HEK293 (cell line): Measurements from ENCODE around the gene NUP153.

Experiments
- PRDM1 ChIP-seq: fragments of 450-650 bp; formaldehyde crosslinking; IDR thresholded peaks from 2 replicates; pipeline ENCODE4; 2016; ENCODE audit warnings: missing biosample characterization, missing genetic modification characterization
- ZNF174 ChIP-seq: fragments of 450-650 bp; formaldehyde crosslinking; IDR thresholded peaks from 2 replicates; pipeline ENCODE4 v1.5.0; 2017; ENCODE audit warnings: missing biosample characterization, mild to moderate bottlenecking, missing genetic modification characterization
- ZNF223 ChIP-seq: fragments of 450-650 bp; formaldehyde crosslinking; IDR thresholded peaks from 2 replicates; pipeline ENCODE4 v1.5.1; 2016; ENCODE audit warnings: missing biosample characterization, missing genetic modification characterization
- ZNF248 ChIP-seq: fragments of 450-650 bp; formaldehyde crosslinking; IDR thresholded peaks from 2 replicates; pipeline ENCODE4 v1.5.1; 2017; ENCODE audit warnings: missing biosample characterization, missing genetic modification characterization
- ZNF423 ChIP-seq: fragments of 450-650 bp; formaldehyde crosslinking; IDR thresholded peaks from 2 replicates; pipeline ENCODE4 v1.5.1; 2016; ENCODE audit warnings: missing biosample characterization, missing genetic modification characterization
- ZNF530 ChIP-seq: fragments of 450-650 bp; formaldehyde crosslinking; IDR thresholded peaks from 2 replicates; pipeline ENCODE4 v1.5.1; 2016; ENCODE audit warnings: low read depth, missing biosample characterization, missing genetic modification characterization
- ZNF658 ChIP-seq: fragments of 450-650 bp; formaldehyde crosslinking; IDR thresholded peaks from 2 replicates; pipeline ENCODE4; 2016; ENCODE audit warnings: missing biosample characterization, missing genetic modification characterization
- ZNF776 ChIP-seq: fragments of 450-650 bp; formaldehyde crosslinking; IDR thresholded peaks from 2 replicates; pipeline ENCODE4 v1.5.0; 2017; ENCODE audit warnings: missing biosample characterization, missing genetic modification characterization, borderline replicate concordance
- ZNF830 ChIP-seq: fragments of 450-650 bp; IDR thresholded peaks from 2 replicates; pipeline ENCODE4 v1.5.0; 2018; ENCODE audit warnings: missing biosample characterization, missing genetic modification characterization, low read depth, mild to moderate bottlenecking, moderate library complexity
- TF ChIP-seq, protein P1 (sequence below): fragments of 450-650 bp; formaldehyde crosslinking; IDR thresholded peaks from 2 replicates; pipeline ENCODE4 v1.5.1; 2016; ENCODE audit warnings: missing biosample characterization, missing genetic modification characterization
- TF ChIP-seq, protein P2 (sequence below): fragments of 450-650 bp; formaldehyde crosslinking; IDR thresholded peaks from 2 replicates; pipeline ENCODE4 v1.5.1; 2016; ENCODE audit warnings: missing biosample characterization, missing genetic modification characterization
- TF ChIP-seq, protein P3 (sequence below): fragments of 450-650 bp; formaldehyde crosslinking; IDR thresholded peaks from 2 replicates; pipeline ENCODE4 v1.5.1; 2016; ENCODE audit warnings: missing biosample characterization, missing genetic modification characterization
- TF ChIP-seq, protein P4 (sequence below): fragments of 450-650 bp; formaldehyde crosslinking; IDR thresholded peaks from 2 replicates; pipeline ENCODE4 v1.5.1; 2016; ENCODE audit warnings: missing biosample characterization, missing genetic modification characterization
- TF ChIP-seq, protein P5 (sequence below): fragments of 450-650 bp; formaldehyde crosslinking; IDR thresholded peaks from 2 replicates; pipeline ENCODE4 v1.5.1; 2016; ENCODE audit warnings: missing biosample characterization, missing genetic modification characterization

DNA sequence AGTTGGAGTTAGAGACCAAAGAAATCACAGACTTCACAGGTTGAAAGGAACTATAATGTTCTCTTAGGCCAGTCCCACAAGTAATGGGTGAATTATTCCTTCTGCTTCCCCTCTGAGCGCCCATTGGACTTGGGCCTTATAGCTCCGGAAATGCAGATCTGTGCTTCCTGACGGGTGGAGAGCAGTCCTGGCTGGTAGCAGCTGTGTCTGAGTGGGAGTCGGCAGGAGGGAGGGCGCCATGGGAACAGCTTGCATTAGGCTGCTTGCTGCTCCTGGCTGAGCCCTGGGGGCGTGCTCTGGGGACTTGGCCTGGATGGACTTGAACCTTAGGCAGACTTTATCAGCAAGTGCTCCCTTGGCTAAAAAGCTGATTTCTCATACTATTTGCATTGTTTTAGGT, 18.4 kb upstream of the NUP153 start:
- no peak for TF ChIP-seq ZNF174 (tag by site-specific recombination)
- TF ChIP-seq, protein P1, sequence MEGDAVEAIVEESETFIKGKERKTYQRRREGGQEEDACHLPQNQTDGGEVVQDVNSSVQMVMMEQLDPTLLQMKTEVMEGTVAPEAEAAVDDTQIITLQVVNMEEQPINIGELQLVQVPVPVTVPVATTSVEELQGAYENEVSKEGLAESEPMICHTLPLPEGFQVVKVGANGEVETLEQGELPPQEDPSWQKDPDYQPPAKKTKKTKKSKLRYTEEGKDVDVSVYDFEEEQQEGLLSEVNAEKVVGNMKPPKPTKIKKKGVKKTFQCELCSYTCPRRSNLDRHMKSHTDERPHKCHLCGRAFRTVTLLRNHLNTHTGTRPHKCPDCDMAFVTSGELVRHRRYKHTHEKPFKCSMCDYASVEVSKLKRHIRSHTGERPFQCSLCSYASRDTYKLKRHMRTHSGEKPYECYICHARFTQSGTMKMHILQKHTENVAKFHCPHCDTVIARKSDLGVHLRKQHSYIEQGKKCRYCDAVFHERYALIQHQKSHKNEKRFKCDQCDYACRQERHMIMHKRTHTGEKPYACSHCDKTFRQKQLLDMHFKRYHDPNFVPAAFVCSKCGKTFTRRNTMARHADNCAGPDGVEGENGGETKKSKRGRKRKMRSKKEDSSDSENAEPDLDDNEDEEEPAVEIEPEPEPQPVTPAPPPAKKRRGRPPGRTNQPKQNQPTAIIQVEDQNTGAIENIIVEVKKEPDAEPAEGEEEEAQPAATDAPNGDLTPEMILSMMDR, result no peak
- TF ChIP-seq ZNF776, result no peak
- TF ChIP-seq PRDM1, result no peak
- TF ChIP-seq, protein P2, sequence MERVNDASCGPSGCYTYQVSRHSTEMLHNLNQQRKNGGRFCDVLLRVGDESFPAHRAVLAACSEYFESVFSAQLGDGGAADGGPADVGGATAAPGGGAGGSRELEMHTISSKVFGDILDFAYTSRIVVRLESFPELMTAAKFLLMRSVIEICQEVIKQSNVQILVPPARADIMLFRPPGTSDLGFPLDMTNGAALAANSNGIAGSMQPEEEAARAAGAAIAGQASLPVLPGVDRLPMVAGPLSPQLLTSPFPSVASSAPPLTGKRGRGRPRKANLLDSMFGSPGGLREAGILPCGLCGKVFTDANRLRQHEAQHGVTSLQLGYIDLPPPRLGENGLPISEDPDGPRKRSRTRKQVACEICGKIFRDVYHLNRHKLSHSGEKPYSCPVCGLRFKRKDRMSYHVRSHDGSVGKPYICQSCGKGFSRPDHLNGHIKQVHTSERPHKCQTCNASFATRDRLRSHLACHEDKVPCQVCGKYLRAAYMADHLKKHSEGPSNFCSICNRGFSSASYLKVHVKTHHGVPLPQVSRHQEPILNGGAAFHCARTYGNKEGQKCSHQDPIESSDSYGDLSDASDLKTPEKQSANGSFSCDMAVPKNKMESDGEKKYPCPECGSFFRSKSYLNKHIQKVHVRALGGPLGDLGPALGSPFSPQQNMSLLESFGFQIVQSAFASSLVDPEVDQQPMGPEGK (tag by site-specific recombination), result no peak
- TF ChIP-seq, protein P3, sequence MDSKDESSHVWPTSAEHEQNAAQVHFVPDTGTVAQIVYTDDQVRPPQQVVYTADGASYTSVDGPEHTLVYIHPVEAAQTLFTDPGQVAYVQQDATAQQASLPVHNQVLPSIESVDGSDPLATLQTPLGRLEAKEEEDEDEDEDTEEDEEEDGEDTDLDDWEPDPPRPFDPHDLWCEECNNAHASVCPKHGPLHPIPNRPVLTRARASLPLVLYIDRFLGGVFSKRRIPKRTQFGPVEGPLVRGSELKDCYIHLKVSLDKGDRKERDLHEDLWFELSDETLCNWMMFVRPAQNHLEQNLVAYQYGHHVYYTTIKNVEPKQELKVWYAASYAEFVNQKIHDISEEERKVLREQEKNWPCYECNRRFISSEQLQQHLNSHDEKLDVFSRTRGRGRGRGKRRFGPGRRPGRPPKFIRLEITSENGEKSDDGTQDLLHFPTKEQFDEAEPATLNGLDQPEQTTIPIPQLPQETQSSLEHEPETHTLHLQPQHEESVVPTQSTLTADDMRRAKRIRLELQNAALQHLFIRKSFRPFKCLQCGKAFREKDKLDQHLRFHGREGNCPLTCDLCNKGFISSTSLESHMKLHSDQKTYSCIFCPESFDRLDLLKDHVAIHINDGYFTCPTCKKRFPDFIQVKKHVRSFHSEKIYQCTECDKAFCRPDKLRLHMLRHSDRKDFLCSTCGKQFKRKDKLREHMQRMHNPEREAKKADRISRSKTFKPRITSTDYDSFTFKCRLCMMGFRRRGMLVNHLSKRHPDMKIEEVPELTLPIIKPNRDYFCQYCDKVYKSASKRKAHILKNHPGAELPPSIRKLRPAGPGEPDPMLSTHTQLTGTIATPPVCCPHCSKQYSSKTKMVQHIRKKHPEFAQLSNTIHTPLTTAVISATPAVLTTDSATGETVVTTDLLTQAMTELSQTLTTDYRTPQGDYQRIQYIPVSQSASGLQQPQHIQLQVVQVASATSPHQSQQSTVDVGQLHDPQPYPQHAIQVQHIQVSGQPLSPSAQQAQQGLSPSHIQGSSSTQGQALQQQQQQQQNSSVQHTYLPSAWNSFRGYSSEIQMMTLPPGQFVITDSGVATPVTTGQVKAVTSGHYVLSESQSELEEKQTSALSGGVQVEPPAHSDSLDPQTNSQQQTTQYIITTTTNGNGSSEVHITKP (tag by site-specific recombination), result no peak
- TF ChIP-seq, protein P4, sequence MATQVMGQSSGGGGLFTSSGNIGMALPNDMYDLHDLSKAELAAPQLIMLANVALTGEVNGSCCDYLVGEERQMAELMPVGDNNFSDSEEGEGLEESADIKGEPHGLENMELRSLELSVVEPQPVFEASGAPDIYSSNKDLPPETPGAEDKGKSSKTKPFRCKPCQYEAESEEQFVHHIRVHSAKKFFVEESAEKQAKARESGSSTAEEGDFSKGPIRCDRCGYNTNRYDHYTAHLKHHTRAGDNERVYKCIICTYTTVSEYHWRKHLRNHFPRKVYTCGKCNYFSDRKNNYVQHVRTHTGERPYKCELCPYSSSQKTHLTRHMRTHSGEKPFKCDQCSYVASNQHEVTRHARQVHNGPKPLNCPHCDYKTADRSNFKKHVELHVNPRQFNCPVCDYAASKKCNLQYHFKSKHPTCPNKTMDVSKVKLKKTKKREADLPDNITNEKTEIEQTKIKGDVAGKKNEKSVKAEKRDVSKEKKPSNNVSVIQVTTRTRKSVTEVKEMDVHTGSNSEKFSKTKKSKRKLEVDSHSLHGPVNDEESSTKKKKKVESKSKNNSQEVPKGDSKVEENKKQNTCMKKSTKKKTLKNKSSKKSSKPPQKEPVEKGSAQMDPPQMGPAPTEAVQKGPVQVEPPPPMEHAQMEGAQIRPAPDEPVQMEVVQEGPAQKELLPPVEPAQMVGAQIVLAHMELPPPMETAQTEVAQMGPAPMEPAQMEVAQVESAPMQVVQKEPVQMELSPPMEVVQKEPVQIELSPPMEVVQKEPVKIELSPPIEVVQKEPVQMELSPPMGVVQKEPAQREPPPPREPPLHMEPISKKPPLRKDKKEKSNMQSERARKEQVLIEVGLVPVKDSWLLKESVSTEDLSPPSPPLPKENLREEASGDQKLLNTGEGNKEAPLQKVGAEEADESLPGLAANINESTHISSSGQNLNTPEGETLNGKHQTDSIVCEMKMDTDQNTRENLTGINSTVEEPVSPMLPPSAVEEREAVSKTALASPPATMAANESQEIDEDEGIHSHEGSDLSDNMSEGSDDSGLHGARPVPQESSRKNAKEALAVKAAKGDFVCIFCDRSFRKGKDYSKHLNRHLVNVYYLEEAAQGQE (tag by site-specific recombination), result no peak
- TF ChIP-seq ZNF423, result no peak
- TF ChIP-seq, protein P5, sequence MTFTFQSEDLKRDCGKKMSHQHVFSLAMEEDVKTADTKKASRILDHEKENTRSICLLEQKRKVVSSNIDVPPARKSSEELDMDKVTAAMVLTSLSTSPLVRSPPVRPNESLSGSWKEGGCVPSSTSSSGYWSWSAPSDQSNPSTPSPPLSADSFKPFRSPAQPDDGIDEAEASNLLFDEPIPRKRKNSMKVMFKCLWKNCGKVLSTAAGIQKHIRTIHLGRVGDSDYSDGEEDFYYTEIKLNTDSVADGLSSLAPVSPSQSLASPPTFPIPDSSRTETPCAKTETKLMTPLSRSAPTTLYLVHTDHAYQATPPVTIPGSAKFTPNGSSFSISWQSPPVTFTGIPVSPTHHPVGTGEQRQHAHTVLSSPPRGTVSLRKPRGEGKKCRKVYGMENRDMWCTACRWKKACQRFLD, result no peak
- no peak for TF ChIP-seq ZNF248 (tag by site-specific recombination)
- TF ChIP-seq ZNF830, result no peak
- TF ChIP-seq ZNF530, result no peak
- TF ChIP-seq ZNF658 (tag by site-specific recombination), result no peak
- TF ChIP-seq ZNF223 (tag by site-specific recombination), result no peak
